HS-5 (cell line): Measurements from ENCODE around the gene ZFP92.

Source experiments
- DNase-seq: peaks from one replicate; pipeline ENCODE4 v3.0.0-alpha.2; 2012; ENCODE audit warnings: low read depth

The ZFP92 gene

DNA sequence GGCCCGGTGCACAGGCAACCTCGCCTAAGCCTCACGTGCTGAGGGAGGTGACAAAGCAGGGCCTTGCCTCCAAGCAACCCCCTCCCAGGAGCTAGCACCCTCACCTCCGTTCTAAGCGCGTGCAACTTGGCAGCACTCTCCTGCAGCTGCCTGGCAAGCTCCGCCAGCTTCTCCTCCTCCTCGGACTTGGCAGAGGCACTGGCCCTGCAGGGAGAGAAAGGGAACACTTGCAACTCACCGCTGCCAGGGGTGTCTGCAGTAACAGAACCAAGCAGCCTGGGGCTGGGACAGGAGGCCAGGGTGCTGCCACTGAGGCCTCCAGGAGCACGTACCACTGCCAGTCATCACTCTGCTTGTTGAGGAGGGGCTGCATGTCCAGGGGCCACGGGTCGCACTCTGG, 44.9 kb downstream of the ZFP92 start:
- no peak for DNase-seq

DNA sequence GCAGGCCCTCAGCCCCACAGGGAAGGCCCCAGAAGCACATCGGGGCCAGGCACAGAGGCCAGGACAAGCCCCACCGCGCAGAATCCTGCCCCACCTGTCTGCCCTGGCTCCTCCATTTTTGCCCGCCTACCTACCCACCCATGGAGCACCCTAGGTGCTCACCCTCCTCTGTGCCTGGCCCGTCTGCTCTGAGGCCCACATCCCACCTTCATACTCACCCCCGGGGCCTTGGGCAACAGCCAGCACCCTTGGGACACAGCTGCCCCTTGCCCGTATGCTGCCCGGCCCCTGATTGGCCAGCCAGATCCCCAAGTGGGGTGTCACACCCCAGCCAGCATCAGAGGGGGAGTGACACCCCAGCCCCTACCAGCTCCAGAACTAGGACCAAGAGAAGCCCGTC, 45.4 kb downstream of the ZFP92 start:
- no peak for DNase-seq

- DNase-seq: no peak
Observed at GRCh38 chrX:153457136-153457825, 46.0 kb downstream of the ZFP92 start.

DNA sequence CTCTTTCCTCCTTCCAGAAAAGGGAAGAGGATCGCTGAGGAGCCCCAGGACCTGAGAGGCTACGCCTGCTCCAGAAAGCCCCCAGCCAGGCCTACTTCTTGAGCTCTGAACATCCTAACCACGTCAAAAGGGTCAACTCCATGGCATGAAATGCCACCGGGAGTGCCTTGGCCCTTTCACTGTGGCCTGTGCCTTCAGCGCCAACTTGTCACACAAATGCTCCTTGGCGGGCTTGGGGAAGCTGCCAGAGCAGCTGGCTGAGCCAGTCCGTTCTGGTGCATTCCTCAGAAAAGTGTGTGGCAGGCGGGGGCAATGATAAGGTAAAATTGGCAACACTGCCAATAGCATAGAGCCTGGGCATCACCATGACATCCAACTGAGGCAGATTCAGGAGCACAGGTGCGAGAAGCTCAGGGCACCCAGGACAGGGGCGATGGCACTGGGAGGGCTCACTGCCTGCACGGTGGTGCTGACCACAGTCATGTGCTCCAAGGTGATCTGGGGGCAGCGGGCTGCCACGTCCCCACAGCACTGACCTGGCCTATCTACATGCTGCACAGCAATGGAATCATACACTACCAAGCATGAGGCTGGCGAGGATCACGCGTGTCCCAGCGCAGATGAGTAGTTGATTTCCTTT, 46.7 kb downstream of the ZFP92 start:
- DNase-seq: no peak

DNA sequence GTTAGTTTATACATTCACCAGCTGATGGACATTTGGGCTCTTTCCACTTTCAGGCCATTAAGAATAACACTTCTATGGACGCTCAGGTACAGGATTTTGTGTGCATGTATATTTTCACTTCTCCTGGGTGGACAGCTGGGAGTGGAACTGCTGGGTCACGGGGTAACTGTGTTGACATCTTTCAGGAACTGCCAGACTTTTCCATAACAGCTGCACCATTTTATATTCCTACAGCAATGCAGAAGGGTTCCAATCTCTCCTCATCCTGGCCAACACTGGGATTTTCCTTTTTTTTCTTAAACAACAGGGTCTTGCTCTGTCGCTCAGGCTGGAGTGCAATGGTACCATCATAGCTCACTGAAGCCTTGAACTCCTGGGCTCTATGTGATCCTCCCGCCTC, 47.2 kb downstream of the ZFP92 start:
- no peak for DNase-seq

- peak; percentile 44 for DNase-seq
Observed at GRCh38 chrX:153459986-153460385, 48.7 kb downstream of the ZFP92 start.

DNA sequence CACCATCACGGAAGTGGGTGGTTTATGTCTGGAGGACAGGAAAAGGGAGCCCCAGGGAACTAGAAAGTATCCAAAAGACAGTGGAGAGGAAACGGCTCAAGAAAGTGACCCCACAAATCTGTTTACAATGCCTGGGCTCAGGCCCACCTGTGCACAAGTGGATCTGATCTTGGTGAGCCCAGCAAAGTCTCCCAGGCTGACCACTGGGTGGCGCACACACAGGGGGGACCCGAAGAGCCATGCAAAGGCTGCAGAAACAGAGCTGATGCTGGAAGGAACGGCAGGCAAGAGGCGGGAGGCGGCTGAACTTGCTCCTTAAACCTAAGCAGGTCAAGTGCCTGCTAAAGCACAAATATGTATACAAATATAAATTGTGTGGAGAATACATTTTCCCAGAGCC, 49.6 kb downstream of the ZFP92 start:
- no peak for DNase-seq
